ENCODE results near the gene CHL1. TPM values are rescaled to one million over a fixed set of nuclear protein-coding genes. Genes with fewer than 3 reads are reported as not detected.

CHL1 gene
- total and polyA plus RNA-seq, 2 of the 8 experiments (the other 6 are each of a cell fraction or from before 2014, with no cell fraction given): 0.05 to 0.99 TPM

DNA sequence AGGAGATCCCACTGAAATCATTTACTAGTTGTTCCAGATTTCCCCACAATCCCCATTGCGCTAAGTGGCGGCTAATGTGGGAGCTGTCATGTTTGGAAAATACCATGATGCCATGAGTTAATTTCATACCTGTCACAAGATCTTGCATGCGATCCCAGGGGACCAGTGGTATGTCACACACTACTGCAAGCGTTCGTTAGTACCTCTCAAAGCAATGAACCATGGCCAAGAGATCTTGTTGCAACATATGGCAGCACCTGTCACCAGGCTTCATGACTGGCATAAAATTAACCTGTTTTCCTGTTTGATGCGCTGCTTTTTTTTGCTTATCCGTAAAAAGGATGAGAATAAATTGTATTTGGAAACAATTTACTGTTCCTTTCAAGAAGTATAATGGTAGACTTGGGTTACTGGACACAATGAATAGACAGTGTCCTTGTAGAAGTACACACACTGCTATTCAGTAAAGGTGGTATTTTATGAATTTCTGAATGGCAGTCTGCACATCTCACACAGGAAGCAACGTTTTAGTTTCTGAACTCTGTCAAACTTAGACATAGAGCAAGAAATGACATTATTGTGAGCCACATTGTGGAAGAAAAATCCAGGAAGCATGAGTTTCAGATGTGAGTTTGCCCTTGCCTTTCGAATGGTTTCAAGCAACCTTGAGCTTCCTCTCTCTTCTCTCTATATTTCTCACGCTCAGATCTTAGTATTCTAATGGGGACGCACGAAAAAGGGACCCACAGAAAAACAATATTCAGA lies 81.9 kb downstream of the CHL1 start (continued):
- TF ChIP-seq JUND (IDR thresholded peaks at IDR 0.05; ENCODE audit: low read length) (no peak), POLR2A (IDR thresholded peaks at IDR 0.05; ENCODE audit: control extremely low read depth in 1 of 2, low read depth in 2 of 2, low read length in 2 of 2) (no peak), SIX5 (IDR thresholded peaks at IDR 0.05; ENCODE audit: low read depth, low read length) (no peak), PHF8 (conservative IDR thresholded peaks at IDR 0.05; ENCODE audit: low read depth, low read length) (no peak), SP2 (IDR thresholded peaks at IDR 0.05; ENCODE audit: low read length) (no peak)
